H9 (cell line): ENCODE measurements around the gene CHAC2. TPM values are rescaled to one million over a fixed set of nuclear protein-coding genes. Genes with fewer than 3 reads are reported as not detected.
A peak's percentile ranks its signal among the peaks of the same experiment; 100 is the strongest.

Source experiments
- DNase-seq: peaks from one replicate; pipeline ENCODE4 v3.0.0-alpha.2; 2017
- H2AFZ ChIP-seq: one replicate; pipeline ENCODE4 v1.6.1; 2013; ENCODE audit warnings: mild to moderate bottlenecking, low read length, control low read depth, moderate library complexity
- H2AK5ac ChIP-seq: 2 replicates; pipeline ENCODE4 v1.6.1; 2013; ENCODE audit warnings: low read length, control low read depth, mixed read lengths; ENCODE audit not compliant: insufficient read length
- H2BK120ac ChIP-seq: one replicate; pipeline ENCODE4 v1.6.1; 2013; ENCODE audit warnings: low read depth, mild to moderate bottlenecking, low read length, control low read depth, inconsistent platforms; ENCODE audit not compliant: poor library complexity, severe bottlenecking
- H2BK12ac ChIP-seq: 2 replicates; pipeline ENCODE4 v1.6.1; 2013; ENCODE audit warnings: low read length, control low read depth, mixed read lengths, low read depth; ENCODE audit not compliant: insufficient read length
- H2BK15ac ChIP-seq: 2 replicates; pipeline ENCODE4 v1.6.1; 2013; ENCODE audit warnings: low read depth, low read length, control low read depth
- H2BK20ac ChIP-seq: one replicate; pipeline ENCODE4 v1.6.1; 2013; ENCODE audit warnings: low read depth, mild to moderate bottlenecking, low read length, control low read depth, inconsistent platforms; ENCODE audit not compliant: poor library complexity, severe bottlenecking
- H2BK5ac ChIP-seq: 2 replicates; pipeline ENCODE4 v1.6.1; 2013; ENCODE audit warnings: low read length, control low read depth, mixed read lengths; ENCODE audit not compliant: insufficient read length
- H3K14ac ChIP-seq: 2 replicates; pipeline ENCODE4 v1.6.1; 2013; ENCODE audit warnings: low read length, control low read depth; ENCODE audit not compliant: insufficient read depth
- H3K18ac ChIP-seq: 2 replicates; pipeline ENCODE4 v1.6.1; 2013; ENCODE audit warnings: low read depth, mild to moderate bottlenecking, mixed read lengths, low read length, control low read depth; ENCODE audit not compliant: insufficient read length
- H3K23ac ChIP-seq: 2 replicates; pipeline ENCODE4 v1.6.1; 2013; ENCODE audit warnings: low read length, control low read depth, mixed read lengths, low read depth; ENCODE audit not compliant: insufficient read length
- H3K23me2 ChIP-seq: 2 replicates; pipeline ENCODE4 v1.6.1; 2013; ENCODE audit warnings: low read depth, mild to moderate bottlenecking, mixed read lengths, low read length, control low read depth; ENCODE audit not compliant: insufficient read length, poor library complexity, severe bottlenecking
- H3K27ac ChIP-seq: 2 replicates; pipeline ENCODE4 v1.5.1; 2013; ENCODE audit warnings: low read length, control low read depth, mixed read lengths, low read depth; ENCODE audit not compliant: insufficient read length
- H3K27me3 ChIP-seq: 2 replicates; pipeline ENCODE4 v1.6.1; 2013; ENCODE audit warnings: low read length, control low read depth, inconsistent platforms; ENCODE audit not compliant: insufficient read depth
- H3K4ac ChIP-seq: 2 replicates; pipeline ENCODE4 v1.6.1; 2013; ENCODE audit warnings: low read depth, mild to moderate bottlenecking, control low read depth, inconsistent platforms, low read length, moderate library complexity
- H3K4me1 ChIP-seq: 2 replicates; pipeline ENCODE4 v1.6.1; 2013; ENCODE audit warnings: low read length, control low read depth, inconsistent platforms; ENCODE audit not compliant: insufficient read depth
- H3K4me2 ChIP-seq: 2 replicates; pipeline ENCODE4 v1.6.1; 2013; ENCODE audit warnings: low read length, control low read depth, mixed read lengths; ENCODE audit not compliant: insufficient read length, insufficient read depth
- H3K56ac ChIP-seq: 2 replicates; pipeline ENCODE4 v1.6.1; 2013; ENCODE audit warnings: low read depth, mild to moderate bottlenecking, mixed read lengths, low read length, control low read depth; ENCODE audit not compliant: insufficient read length
- H3K79me1 ChIP-seq: 2 replicates; pipeline ENCODE4 v1.6.1; 2013; ENCODE audit warnings: low read depth, mild to moderate bottlenecking, moderate library complexity, low read length, control low read depth, inconsistent platforms; ENCODE audit not compliant: insufficient read depth, poor library complexity, severe bottlenecking
- H3K79me2 ChIP-seq: 2 replicates; pipeline ENCODE4 v1.6.1; 2013; ENCODE audit warnings: low read length, control low read depth, inconsistent platforms; ENCODE audit not compliant: insufficient read depth
- H3K9ac ChIP-seq: 2 replicates; pipeline ENCODE4 v1.6.1; 2013; ENCODE audit warnings: low read length, control low read depth, mixed read lengths; ENCODE audit not compliant: insufficient read length; ENCODE audit errors: extremely low read depth
- H3K9me3 ChIP-seq: one replicate; pipeline ENCODE4 v1.6.1; 2013; ENCODE audit warnings: low read depth, low read length, inconsistent platforms; ENCODE audit not compliant: control insufficient read depth
- H3T11ph ChIP-seq: one replicate; pipeline ENCODE4 v1.6.1; 2013; ENCODE audit warnings: mild to moderate bottlenecking, low read length, control low read depth, inconsistent platforms
- H4K20me1 ChIP-seq: one replicate; pipeline ENCODE4 v1.6.1; 2013; ENCODE audit not compliant: control insufficient read depth, insufficient read length, insufficient read depth
- H4K5ac ChIP-seq: 2 replicates; pipeline ENCODE4 v1.6.1; 2013; ENCODE audit warnings: low read depth, mild to moderate bottlenecking, mixed read lengths, low read length, control low read depth; ENCODE audit not compliant: insufficient read length
- H4K8ac ChIP-seq: replicated peaks from 2 replicates; pipeline ENCODE4 v1.6.1; 2013; ENCODE audit warnings: low read length, control low read depth, mixed read lengths, low read depth; ENCODE audit not compliant: insufficient read length
- H4K91ac ChIP-seq: 2 replicates; pipeline ENCODE4 v1.6.1; 2013; ENCODE audit warnings: low read depth, mild to moderate bottlenecking, moderate library complexity, mixed read lengths, low read length, control low read depth; ENCODE audit not compliant: insufficient read length
- H3K27ac Mint-ChIP-seq, 3 experiments: 2 replicates in 2 of 3; 3 replicates in 1 of 3; pipeline ENCODE4 v1.8.0; 2020 to 2021; ENCODE audit warnings: mixed read lengths in 3 of 3, mild to moderate bottlenecking in 1 of 3, moderate library complexity in 1 of 3
- H3K27me3 Mint-ChIP-seq: 2 replicates; pipeline ENCODE4 v1.8.0; 2021; ENCODE audit warnings: low read depth, mild to moderate bottlenecking, moderate library complexity, mixed read lengths
- H3K36me3 Mint-ChIP-seq, 3 experiments: 2 replicates in 2 of 3; 3 replicates in 1 of 3; pipeline ENCODE4 v1.8.0; 2020 to 2021; ENCODE audit warnings: low read depth in 3 of 3, mixed read lengths in 3 of 3; ENCODE audit not compliant: insufficient read depth in 1 of 3
- H3K4me1 Mint-ChIP-seq, 2 experiments: 2 replicates each; pipeline ENCODE4 v1.8.0; 2020; ENCODE audit warnings: mixed read lengths in 2 of 2
- H3K4me3 Mint-ChIP-seq, 2 experiments: 2 replicates in 1 of 2; 3 replicates in 1 of 2; pipeline ENCODE4 v1.8.0; 2020 to 2021; ENCODE audit warnings: mild to moderate bottlenecking in 2 of 2, mixed read lengths in 2 of 2, moderate library complexity in 1 of 2
- H3K9me3 Mint-ChIP-seq, 2 experiments: 2 replicates in 1 of 2; 3 replicates in 1 of 2; pipeline ENCODE4 v1.8.0; 2020; ENCODE audit warnings: mild to moderate bottlenecking in 2 of 2, mixed read lengths in 2 of 2, moderate library complexity in 1 of 2
- CTCF ChIP-seq: fragments of 200-600 bp; sonication (generic); conservative IDR thresholded peaks from 3 replicates; pipeline ENCODE4 v1.8.0; 2021; ENCODE audit warnings: antibody characterized with exemption, mild to moderate bottlenecking
- WGBS: extraction: QIAGEN DNeasy Blood & Tissue Kit; methylation state at CpG from one replicate; pipeline ENCODE4 v1.1.7; 2013; ENCODE audit warnings: missing lambda C conversion rate, low lambda C conversion rate, mixed read lengths; ENCODE audit not compliant: insufficient read length; ENCODE audit errors: extremely low coverage; 5-methylcytosine and 5-hydroxymethylcytosine counted together
- total RNA-seq: library from RNA; stranded (reverse); gene quantifications from 2 replicates; pipeline ENCODE4 v1.2.1, GENCODE V29; 2021

The CHAC2 gene
- total RNA-seq, 1 experiment from 2014 or later: 11.3 TPM

- Mint-ChIP-seq H3K4me1 (peaks cover 0 to 5% of the 10 kb centered on the region in 2 experiments; a peak in 1 of 4 replicates), H3K27ac (0 out of 7 replicates have a peak overlapping the region, but pooled peaks of 1 of the 3 experiments have one; percentile 11), H3K36me3 (peaks cover 6 to 23% (median 16%) of the 10 kb centered on the region in 3 experiments; a peak in 6 of 7 replicates), H3K27me3 (no peaks in the 10 kb centered on the region), H3K9me3 (no peaks in the 10 kb centered on the region), H3K4me3 (no peak overlapping the region)
- H3K4ac ChIP-seq: no peak overlapping the region
- no peaks in the 10 kb centered on the region for H3K79me1 ChIP-seq
- DNase-seq: no peak
- no peak overlapping the region for H2AK5ac ChIP-seq
- H4K5ac ChIP-seq: no peak overlapping the region
- H4K8ac ChIP-seq: no peak overlapping the region
- H4K91ac ChIP-seq: no peak overlapping the region
- no peak overlapping the region for H2BK12ac ChIP-seq
- no CpG with 5 or more reads among the region's 4 CpGs for WGBS
- H3K14ac ChIP-seq: no peak overlapping the region
- H3K18ac ChIP-seq: no peak overlapping the region
- no peak overlapping the region for H2AFZ ChIP-seq
- H3K4me1 ChIP-seq: no peaks in the 10 kb centered on the region
- H3K56ac ChIP-seq: no peak overlapping the region
- no peaks in the 10 kb centered on the region for H3K23me2 ChIP-seq
- H3K9me3 ChIP-seq: no peaks in the 10 kb centered on the region
- no peak for TF ChIP-seq CTCF
- no peaks in the 10 kb centered on the region for H4K20me1 ChIP-seq
- no peak overlapping the region for H3T11ph ChIP-seq
- no peaks in the 10 kb centered on the region for H3K27me3 ChIP-seq
- H3K27ac ChIP-seq: no peak overlapping the region
- no peak overlapping the region for H3K4me2 ChIP-seq
- H2BK5ac ChIP-seq: no peak overlapping the region
- H3K79me2 ChIP-seq: no peaks in the 10 kb centered on the region
- H2BK15ac ChIP-seq: no peak overlapping the region
- no peak overlapping the region for H3K9ac ChIP-seq
- no peak overlapping the region for H2BK20ac ChIP-seq
- H3K23ac ChIP-seq: no peak overlapping the region
- no peak overlapping the region for H2BK120ac ChIP-seq
These were observed 52.0 kb downstream of the CHAC2 start for GRCh38 chr2:53819634-53820033.
